IPS-15b (cell line): ENCODE results near the gene PFN3.

ENCODE experiments used
- H3K27me3 ChIP-seq: one replicate; pipeline ENCODE4 v1.6.1; 2013; ENCODE audit warnings: low read length; ENCODE audit not compliant: control insufficient read depth, insufficient read depth
- H3K36me3 ChIP-seq: one replicate; pipeline ENCODE4 v1.6.1; 2013; ENCODE audit warnings: low read length; ENCODE audit not compliant: control insufficient read depth, insufficient read depth
- H3K4me1 ChIP-seq: one replicate; pipeline ENCODE4 v1.6.1; 2013; ENCODE audit warnings: mild to moderate bottlenecking, low read length; ENCODE audit not compliant: control insufficient read depth, insufficient read depth
- H3K4me3 ChIP-seq: one replicate; pipeline ENCODE4 v1.5.1; 2013; ENCODE audit warnings: low read depth, low read length
- H3K9ac ChIP-seq: one replicate; pipeline ENCODE4 v1.6.1; 2013; ENCODE audit warnings: low read depth, mild to moderate bottlenecking, low read length
- H3K9me3 ChIP-seq: one replicate; pipeline ENCODE4 v1.6.1; 2013; ENCODE audit warnings: mild to moderate bottlenecking, low read length; ENCODE audit not compliant: control insufficient read depth, insufficient read depth

PFN3 gene

DNA sequence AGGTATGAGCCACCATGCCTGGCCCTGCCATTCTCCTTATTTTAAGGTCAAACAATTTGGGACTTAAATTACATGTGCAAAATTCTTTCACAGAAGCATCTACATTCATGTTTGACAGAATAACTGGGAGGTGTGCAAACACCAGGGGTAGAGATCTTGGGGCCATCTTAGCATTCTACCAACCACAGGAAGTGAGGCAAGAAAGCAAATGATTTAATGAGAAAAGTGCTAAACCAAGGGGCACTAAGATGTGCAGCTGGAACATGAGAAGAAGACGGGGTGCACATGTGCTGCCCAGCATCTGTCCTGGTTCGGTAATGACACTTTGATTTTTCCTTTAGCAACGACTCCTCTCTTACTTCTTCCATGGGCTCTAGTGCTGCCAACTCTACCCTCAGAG, 10.1 kb upstream of the PFN3 start:
- Histone ChIP-seq H3K4me1 (no peaks in the 10 kb centered on the region), H3K4me3 (no peak overlapping the region), H3K27me3 (peaks cover 31% of the 10 kb centered on the region), H3K9me3 (no peaks in the 10 kb centered on the region), H3K36me3 (no peaks in the 10 kb centered on the region), H3K9ac (no peak overlapping the region)

DNA sequence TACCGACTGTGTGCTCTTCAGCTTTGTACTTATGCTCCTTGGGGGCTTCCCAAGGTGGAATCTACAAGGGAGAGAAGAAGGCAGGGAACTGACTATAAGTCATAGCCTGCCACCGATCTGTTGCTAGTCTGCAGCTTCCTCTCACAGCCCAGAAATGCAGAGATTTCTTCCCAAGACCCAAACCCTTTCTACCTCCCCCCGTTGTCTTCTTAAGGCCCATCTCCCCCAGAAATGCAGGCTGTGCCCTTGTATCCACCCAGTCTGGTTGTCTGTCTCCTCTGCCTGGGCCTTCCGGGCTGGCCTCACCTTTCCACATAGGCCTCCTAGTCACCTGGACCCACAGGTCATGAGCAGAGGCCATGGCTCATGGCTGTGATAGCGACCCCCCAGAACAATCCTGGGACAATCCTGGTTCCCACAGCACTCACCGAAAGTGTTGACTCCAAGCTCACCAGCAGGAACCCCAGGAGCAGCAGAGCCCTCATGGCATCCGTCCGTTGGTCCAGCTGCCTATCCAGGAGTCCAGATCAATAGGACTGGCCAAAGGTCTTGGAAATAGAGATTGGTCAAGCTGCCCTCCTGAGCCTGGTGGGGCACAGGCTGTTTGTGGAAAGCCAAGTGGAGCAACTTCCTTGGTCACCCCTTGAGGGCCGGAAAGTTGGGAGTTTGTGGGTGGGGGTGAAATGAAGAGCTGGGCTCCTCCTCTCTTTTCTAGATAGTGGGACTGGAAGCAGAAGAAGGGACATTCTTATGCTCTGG, 8.8 kb upstream of the PFN3 start, which contains the start of gene F12:
TSS of gene F12 (minus strand) at position 522 of the 759 bp plus-strand sequence. CDS start at position 485, 37 bp downstream.
- no peaks in the 10 kb centered on the region for H3K4me1 ChIP-seq
- H3K36me3 ChIP-seq = no peaks in the 10 kb centered on the region
- H3K4me3 ChIP-seq = no peak within 1 kb of the TSS
- no peaks in the 10 kb centered on the region for H3K9me3 ChIP-seq
- peaks cover 45% of the 10 kb centered on the region for H3K27me3 ChIP-seq
- H3K9ac ChIP-seq = no peak within 1 kb of the TSS

DNA sequence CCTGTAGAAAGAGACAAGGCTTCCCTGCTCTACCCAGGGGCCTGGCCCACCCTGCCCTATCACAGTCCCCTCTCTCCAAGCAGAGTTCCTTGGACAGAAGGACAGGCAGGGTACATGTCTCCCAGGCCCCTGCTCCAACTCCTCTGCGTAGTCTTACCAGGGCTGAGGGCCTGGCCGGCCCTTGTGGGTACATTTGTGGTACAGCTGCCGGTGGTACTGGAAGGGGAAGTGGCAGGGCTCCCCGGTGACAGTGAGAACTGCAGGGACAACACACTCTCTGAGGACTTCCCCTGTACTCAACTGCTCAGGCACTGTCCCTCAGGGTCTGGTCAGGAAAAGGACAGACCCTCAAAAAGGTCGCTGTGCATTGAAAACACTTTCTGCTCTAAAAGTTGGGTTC, 5.3 kb upstream of the PFN3 start:
- H3K36me3 ChIP-seq = no peaks in the 10 kb centered on the region
- no peak overlapping the region for H3K9ac ChIP-seq
- H3K4me3 ChIP-seq = no peak overlapping the region

DNA sequence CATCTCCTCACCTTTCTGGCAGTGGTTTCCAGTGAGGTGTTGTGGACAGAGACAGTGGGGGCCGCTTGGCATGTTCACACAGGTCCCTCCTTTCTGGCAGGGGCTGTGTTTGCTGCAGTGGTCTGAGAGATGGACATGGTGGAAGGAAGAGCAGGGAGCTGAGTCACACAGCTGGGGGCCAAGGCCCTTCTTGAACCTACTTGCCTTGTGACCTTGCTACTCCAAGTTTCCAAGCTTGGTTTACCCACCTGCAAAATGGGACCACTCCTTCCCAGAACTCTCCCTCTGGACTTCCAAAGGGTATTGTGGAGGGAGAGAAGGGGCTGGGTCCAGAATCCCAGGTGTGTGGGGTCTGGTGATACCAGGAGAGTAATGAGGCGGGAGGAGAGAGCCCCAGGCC, 4.9 kb upstream of the PFN3 start:
- no peaks in the 10 kb centered on the region for H3K9me3 ChIP-seq
- peak overlapping the region; percentile 4 for H3K4me3 ChIP-seq
- peaks cover 70% of the 10 kb centered on the region for H3K27me3 ChIP-seq
- H3K9ac ChIP-seq = no peak overlapping the region
- no peaks in the 10 kb centered on the region for H3K4me1 ChIP-seq
- no peaks in the 10 kb centered on the region for H3K36me3 ChIP-seq

More for the DNA sequence above, 5.3 kb upstream of the PFN3 start:
- Histone ChIP-seq H3K27me3 (peaks cover 70% of the 10 kb centered on the region), H3K9me3 (no peaks in the 10 kb centered on the region), H3K4me1 (no peaks in the 10 kb centered on the region)

DNA sequence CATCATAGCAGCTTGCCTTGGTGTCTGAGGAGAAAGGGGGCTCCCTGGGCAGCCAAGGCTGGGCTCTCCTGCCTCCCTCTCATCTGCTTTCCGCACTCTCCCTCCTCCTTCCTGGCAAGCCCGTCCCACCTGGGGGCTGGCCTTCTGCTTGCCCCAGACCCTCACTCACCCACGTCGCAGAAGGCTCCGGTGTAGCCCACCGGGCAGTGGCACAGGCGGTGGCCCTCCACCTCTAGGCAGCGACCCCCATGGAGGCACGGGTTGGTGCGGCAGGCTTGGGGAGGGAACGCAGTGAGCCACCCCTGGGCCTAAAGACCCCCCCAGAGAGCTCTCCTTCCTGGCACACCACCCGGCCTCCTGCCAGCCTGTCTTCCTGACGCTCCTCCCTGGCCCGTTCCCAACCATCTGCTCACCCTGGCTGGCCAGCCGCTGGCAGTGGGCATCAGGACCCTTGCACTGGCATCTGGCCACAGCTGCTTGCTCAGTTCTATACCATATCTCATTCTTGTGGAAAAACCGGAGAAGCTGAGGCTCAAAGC, 4.2 kb upstream of the PFN3 start:
- Histone ChIP-seq H3K36me3 (no peaks in the 10 kb centered on the region), H3K9me3 (no peaks in the 10 kb centered on the region), H3K4me1 (no peaks in the 10 kb centered on the region), H3K27me3 (peaks cover 70% of the 10 kb centered on the region), H3K4me3 (peak overlapping the region; percentile 69), H3K9ac (no peak overlapping the region)

DNA sequence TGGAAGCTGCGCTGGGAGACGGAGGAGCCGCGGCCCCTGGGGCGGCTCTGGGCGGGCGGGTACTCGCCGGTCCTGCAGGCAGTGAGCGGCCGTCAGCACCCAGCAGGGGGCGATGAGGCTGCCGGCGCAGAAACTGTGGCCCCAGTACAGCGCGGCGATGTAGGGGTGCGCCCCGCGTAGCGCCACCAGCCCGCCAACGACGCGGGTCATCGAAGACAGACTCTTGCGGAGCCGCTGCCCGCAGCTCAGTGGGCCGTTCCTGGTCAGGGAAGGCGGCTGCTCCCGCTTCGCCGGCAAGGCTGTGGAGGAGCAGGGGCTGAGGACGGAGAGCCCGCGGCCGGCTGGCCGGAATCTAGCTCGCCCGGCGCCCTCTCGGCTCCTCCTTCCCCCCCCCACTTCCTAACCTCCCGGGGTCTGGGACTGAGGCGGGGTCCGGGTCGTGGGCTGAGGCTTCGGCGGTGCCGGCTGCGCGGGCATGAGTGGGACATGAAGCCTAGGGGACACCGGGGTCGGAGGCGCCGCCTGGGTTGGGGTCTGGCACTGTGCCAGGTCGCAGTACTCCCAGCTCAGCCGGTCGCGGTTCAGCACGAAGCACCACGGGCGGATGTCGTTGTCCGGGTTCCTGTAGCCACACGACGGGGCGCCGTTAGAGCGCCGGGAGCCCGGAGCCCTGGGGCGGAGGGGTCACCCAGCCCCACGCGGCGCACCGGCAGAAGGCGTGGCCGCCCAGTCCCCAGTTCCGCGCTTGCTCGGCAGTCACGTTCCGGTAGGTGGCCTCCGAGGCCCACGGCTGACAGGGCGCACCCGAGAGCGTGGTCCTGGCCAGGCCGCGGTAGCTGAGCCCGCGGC, 3.6 kb upstream of the PFN3 start:
- H3K27me3 ChIP-seq = peaks cover 70% of the 10 kb centered on the region
- no peaks in the 10 kb centered on the region for H3K36me3 ChIP-seq
- H3K9me3 ChIP-seq = no peaks in the 10 kb centered on the region
- no peaks in the 10 kb centered on the region for H3K4me1 ChIP-seq
- peak overlapping the region; percentile 69 for H3K4me3 ChIP-seq
- H3K9ac ChIP-seq = peak overlapping the region; percentile 47

DNA sequence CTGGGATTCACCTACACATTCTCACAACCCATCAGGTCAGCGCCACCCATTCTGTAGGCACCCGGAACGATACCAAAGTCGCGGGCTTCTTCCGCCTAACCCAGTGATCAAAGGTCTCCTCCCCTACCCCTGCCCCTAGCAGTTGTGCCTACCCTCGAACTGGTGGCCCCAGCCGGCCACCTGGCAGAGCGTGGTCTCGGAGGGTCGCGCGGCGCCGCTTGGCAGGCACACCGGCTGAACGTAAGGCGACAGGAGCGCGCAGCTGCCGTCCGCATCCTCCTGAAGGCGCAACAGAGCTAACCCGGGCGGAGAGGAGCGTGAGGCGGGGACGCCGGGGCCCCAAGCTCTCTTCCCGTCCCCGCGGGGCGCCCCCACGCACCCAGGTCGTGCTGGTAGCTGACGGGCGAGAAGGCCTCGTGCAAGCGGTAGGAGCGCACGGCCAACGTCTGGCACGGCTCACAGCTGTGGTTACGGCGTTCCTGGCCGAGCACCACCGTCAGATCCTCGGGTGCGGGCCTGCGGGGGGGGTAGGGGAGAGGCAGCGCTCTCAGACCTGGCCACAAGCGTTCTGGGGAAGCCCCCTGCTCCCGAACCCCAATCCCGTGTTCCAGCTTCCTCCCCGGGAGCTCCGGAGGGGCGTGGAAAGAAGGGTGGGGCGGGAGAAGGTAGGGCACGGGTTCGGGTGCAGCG, 2.8 kb upstream of the PFN3 start:
- no peak overlapping the region for H3K9ac ChIP-seq
- peaks cover 64% of the 10 kb centered on the region for H3K27me3 ChIP-seq
- H3K9me3 ChIP-seq = no peaks in the 10 kb centered on the region
- H3K4me1 ChIP-seq = no peaks in the 10 kb centered on the region
- peak overlapping the region; percentile 69 for H3K4me3 ChIP-seq
- H3K36me3 ChIP-seq = no peaks in the 10 kb centered on the region

DNA sequence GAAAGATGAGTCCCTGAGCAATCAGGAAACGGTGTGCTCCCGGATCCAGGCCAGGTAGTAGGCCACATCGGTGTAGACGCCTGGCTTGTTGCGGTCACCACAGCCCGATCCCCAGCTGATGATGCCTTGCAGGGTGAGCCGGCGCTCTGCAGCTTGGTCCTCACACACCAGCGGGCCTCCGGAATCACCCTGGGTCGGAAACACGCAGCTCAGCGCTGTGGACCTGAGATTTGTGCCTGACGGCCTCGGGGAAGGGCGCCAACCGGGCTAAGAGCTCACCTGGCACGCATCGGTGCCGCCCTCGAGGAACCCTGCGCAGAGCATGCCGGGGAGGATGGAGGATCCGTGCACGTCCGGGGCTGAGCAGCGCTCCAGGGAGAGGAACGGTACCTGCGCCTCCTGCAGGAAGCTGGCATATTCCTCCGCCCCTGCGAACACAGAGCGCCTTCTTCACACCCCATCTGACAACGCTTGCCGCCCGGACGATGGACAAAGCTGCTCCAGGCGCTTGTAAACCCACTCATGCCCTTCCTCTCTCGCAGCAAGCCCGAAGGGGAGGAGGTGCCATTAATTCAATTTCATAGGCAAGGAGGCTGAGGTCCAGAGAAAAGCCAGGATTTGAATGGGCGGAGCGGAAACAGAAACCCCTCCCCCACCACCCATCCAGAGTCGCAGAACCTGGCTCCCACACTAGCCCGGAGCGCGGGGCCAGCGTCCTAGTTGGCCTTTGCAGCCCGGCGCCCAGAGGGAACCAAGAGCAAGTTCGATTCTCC, 2.0 kb upstream of the PFN3 start:
- H3K27me3 ChIP-seq = peaks cover 62% of the 10 kb centered on the region
- H3K4me1 ChIP-seq = no peaks in the 10 kb centered on the region
- no peaks in the 10 kb centered on the region for H3K9me3 ChIP-seq
- H3K36me3 ChIP-seq = no peaks in the 10 kb centered on the region
- H3K4me3 ChIP-seq = peak overlapping the region; percentile 69
- peak overlapping the region; percentile 29 for H3K9ac ChIP-seq

DNA sequence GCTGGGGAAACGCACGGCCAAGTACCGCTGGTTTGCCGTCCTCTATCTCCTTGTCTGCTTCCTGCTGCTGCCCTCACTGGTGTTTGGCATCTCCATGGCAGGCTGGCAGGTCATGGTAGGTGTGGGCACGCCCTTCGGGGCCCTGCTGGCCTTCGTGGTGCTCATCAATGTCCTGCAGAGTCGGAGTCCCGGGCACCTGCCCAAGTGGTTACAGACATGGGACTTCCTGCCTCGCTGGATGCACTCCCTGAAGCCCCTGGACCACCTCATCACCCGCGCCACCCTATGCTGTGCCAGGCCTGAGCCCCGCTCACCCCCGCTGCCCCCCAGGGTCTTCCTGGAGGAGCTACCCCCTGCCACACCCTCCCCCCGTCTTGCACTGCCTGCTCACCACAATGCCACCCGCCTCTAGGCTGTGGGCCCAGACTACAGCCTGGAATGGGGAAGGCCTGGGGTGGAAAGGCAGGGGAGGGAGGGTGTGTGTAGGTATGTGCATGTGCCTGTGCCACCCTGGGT, 2.5 kb downstream of the PFN3 start:
- no peaks in the 10 kb centered on the region for H3K36me3 ChIP-seq
- H3K4me1 ChIP-seq = no peaks in the 10 kb centered on the region
- no peak overlapping the region for H3K4me3 ChIP-seq
- no peaks in the 10 kb centered on the region for H3K9me3 ChIP-seq
- peaks cover 24% of the 10 kb centered on the region for H3K27me3 ChIP-seq
- no peak overlapping the region for H3K9ac ChIP-seq

DNA sequence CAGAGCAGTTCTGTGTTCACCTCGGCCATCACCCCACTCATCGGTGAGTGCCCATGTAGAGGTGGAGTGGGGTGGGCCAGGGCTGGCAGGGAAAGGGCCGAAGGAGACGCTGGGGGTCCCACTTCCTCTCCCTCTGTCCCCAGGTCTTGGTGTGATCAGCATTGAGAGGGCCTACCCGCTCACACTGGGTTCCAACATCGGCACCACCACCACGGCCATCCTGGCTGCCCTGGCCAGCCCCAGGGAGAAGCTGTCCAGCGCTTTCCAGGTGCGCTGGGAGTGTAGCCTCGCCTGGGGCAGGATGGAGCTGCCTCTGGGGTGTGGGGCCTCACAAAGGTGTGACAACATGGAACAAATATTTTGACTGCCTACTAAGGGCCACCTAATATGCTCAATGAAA, 3.7 kb downstream of the PFN3 start:
- peaks cover 2% of the 10 kb centered on the region for H3K4me1 ChIP-seq
- no peak overlapping the region for H3K9ac ChIP-seq
- H3K4me3 ChIP-seq = no peak overlapping the region
- H3K9me3 ChIP-seq = no peaks in the 10 kb centered on the region
- H3K36me3 ChIP-seq = no peaks in the 10 kb centered on the region
- H3K27me3 ChIP-seq = peaks cover 13% of the 10 kb centered on the region

DNA sequence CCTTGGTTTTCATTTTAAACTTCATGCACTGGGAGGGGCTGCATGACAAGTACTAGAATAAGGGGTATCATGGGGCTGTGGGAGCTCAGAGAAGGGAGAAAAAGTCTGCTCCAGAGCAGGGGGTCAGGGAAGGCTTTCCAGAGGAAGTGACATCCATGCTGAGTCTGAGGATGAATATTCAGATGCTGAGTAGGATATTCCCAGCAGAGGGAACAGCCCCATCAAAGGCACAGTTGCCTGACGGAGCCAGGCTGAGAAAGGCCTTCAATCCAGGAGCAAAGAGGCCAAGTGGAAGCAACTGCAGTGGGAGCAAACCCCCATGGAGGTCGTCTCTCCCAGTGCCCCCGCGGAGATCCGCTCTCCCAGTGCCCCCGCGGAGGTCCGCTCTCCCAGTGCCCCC, 4.4 kb downstream of the PFN3 start:
- Histone ChIP-seq H3K9me3 (no peaks in the 10 kb centered on the region), H3K27me3 (peaks cover 9% of the 10 kb centered on the region), H3K4me3 (no peak overlapping the region), H3K9ac (no peak overlapping the region), H3K36me3 (no peaks in the 10 kb centered on the region), H3K4me1 (peaks cover 2% of the 10 kb centered on the region)
